ENCODE measurements around the gene GRIP2. TPM values are rescaled to one million over a fixed set of nuclear protein-coding genes. Genes with fewer than 3 reads are reported as not detected.

Gene GRIP2
- polyA plus RNA-seq, 1 experiment, result not detected

DNA sequence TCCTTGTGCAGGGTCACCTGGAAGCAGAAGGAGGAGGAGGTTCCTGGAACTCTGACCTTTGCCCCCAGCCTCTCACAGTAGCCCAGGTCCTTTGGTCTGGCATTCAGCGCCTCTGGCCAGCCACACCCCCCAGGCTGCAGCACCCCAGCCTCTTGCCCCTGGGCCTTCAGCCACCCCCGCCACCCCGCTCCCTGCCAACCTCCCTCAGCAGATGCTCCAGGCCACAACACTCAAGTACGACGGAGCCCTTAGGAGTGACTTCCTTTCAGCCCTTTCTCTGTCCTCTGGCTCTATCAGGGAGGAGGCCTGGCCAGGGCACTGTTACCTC, 45.2 kb downstream of the GRIP2 start:
- Histone ChIP-seq H3K27me3 (ENCODE audit: control insufficient read depth, insufficient read depth, low read length) (peaks cover 10% of the 10 kb centered on the region), H3K9me3 (ENCODE audit: control insufficient read depth, insufficient read depth, low read length) (no peaks in the 10 kb centered on the region), H3K27ac (ENCODE audit: low read depth, low read length) (no peak overlapping the region), H3K4me3 (ENCODE audit: low read depth, low read length) (no peak overlapping the region)
- DNase-seq (ENCODE audit: low read depth, low spot score), result no peak
- TF ChIP-seq, protein P1, sequence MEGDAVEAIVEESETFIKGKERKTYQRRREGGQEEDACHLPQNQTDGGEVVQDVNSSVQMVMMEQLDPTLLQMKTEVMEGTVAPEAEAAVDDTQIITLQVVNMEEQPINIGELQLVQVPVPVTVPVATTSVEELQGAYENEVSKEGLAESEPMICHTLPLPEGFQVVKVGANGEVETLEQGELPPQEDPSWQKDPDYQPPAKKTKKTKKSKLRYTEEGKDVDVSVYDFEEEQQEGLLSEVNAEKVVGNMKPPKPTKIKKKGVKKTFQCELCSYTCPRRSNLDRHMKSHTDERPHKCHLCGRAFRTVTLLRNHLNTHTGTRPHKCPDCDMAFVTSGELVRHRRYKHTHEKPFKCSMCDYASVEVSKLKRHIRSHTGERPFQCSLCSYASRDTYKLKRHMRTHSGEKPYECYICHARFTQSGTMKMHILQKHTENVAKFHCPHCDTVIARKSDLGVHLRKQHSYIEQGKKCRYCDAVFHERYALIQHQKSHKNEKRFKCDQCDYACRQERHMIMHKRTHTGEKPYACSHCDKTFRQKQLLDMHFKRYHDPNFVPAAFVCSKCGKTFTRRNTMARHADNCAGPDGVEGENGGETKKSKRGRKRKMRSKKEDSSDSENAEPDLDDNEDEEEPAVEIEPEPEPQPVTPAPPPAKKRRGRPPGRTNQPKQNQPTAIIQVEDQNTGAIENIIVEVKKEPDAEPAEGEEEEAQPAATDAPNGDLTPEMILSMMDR (IDR thresholded peaks at IDR 0.05; ENCODE audit: low read depth, low read length), result no peak
- CTCF ChIA-PET, result interaction anchor here (0.8 kb wide), 1 partner anchor 291 kb away, joined by 3 read pairs; no protein-coding TSS in a partner anchor
- POLR2A ChIA-PET, result no interaction called here

DNA sequence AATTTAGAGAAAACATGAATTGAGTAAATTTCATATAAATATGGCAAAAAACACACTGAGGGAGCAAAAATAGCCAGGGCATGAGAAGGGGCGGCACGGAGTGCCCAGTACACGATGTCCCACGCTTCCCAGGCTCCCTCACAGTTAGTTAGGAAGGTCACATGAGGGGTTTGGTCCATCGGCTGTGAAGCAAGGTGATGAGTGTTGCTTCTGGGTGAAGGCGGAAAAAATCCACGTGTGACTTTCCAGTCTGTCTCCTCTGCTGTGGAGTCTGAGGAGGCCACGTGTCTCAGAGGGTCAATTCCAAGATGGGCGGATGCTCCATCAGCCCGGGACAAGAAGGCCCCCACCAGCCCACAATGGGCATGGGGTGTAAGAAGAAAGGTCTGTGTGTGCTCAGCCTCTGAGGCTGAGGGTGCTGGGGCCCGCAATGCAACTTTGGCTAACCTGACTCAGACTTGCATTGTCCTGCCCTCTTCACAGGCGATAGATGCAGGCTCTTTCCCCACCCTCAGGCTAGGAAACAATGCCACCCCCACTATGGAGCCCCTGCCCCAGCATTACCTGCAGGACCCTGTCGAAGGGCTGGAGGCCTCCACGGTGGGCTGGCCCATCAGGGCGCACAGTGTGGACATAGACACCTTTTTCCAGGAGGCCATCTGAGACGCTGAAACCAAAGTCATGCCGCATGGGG, 45.7 kb downstream of the GRIP2 start:
- TF ChIP-seq, protein P1 (IDR thresholded peaks at IDR 0.05; ENCODE audit: low read depth, low read length), result no peak
- no peak for DNase-seq (ENCODE audit: low read depth, low spot score)
- ChIA-PET CTCF (no interaction called here), POLR2A (no interaction called here)
- Histone ChIP-seq H3K9me3 (ENCODE audit: control insufficient read depth, insufficient read depth, low read length) (no peaks in the 10 kb centered on the region), H3K27me3 (ENCODE audit: control insufficient read depth, insufficient read depth, low read length) (peaks cover 9% of the 10 kb centered on the region), H3K27ac (ENCODE audit: low read depth, low read length) (no peak overlapping the region), H3K4me3 (ENCODE audit: low read depth, low read length) (no peak overlapping the region)

DNA sequence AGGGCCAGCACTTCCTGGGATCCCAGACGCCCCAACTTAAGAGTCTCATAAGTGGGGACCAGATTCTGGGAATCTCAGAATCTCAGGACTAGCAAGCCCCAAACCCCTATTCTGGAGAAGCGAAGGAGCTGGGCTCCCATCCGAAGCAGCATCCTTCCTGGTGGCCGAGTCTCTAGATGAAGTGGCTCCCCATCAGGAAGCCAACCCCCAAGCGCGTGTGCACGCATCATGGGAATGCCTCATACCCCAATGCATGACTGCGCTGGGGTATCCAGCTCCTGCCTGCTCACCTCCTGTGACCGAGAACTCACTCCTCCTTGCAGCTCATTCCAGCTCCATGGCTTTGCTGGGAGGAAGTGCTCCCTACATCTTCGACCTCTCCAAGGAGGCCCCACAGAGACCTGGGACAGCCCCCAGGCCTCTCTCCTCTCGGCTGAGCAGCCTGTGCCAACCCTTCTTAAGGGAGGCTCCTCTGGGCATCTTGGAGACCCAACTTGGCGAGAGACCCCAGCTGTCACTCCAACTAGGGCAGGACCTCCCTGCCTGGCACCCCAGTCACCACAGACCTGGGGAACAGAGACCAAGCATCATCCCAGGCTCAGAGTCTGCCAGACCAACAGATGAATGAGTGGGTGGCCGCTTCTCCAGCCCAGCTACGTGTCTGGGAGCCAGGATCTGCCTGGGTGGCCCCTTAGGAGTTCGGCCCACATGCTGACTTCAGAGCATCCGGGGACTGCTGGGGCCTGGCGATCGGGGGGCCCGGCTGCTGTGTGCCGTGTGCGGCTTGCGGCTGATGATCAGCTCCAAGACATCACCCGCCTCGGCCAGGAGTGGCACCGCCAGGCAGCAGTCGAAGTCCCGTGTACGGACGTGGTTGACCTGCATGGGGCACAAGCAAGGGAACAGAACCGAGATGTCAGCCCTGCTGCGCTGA, 46.9 kb downstream of the GRIP2 start:
- H3K4me3 ChIP-seq (ENCODE audit: low read depth, low read length), result no peak overlapping the region
- DNase-seq (ENCODE audit: low read depth, low spot score), result no peak
- no peaks in the 10 kb centered on the region for H3K9me3 ChIP-seq (ENCODE audit: control insufficient read depth, insufficient read depth, low read length)
- CTCF ChIA-PET, result no interaction called here
- no peak overlapping the region for H3K27ac ChIP-seq (ENCODE audit: low read depth, low read length)
- peaks cover 5% of the 10 kb centered on the region for H3K27me3 ChIP-seq (ENCODE audit: control insufficient read depth, insufficient read depth, low read length)
- POLR2A ChIA-PET, result no interaction called here
- TF ChIP-seq, protein P1 (IDR thresholded peaks at IDR 0.05; ENCODE audit: low read depth, low read length), result no peak

DNA sequence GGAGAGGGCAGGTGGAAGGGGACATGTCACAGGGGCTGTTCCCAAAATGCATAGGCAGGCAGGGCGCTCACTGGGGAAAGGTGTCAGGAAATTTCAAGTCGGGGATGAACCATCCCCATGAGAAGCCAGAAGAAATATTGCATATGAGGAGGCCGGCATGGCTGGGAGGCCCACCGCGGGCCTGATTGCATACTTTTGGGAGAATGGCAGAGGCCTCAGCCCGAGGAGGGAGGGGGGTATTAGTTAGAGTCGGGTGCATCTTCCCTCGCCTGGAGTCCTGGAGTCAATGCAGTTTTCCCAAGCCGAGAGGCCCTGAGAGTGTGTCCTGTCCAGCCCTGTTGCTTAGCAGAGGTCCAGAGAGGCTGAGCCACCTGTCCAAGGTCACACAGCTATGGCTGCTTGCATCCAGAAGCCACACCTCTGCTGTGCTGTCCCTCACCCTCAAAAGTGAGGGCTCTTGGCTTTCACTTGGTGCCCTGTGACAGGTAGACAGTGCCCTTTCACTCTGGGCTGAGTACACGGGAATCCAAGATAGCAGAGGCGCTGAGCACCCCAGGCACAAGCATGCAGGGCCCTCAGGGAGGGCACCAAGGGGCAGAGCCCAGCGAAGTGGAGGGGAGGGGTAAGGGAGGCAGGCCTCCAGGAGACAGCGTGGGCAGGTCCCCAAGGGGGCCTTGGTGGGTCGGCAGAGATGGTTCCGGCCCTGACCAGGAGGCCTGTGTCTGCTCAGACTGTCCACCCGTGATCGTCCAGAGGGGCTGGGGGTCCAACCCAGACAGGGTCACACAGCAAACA, 48.5 kb downstream of the GRIP2 start:
- POLR2A ChIA-PET, result no interaction called here
- DNase-seq (ENCODE audit: low read depth, low spot score), result no peak
- TF ChIP-seq, protein P1 (IDR thresholded peaks at IDR 0.05; ENCODE audit: low read depth, low read length), result no peak
- H3K4me3 ChIP-seq (ENCODE audit: low read depth, low read length), result no peak overlapping the region
- CTCF ChIA-PET, result interaction anchor here (1.5 kb wide), 2 partner anchors 18 to 288 kb away, joined by 4 read pairs; no protein-coding TSS in a partner anchor
- H3K27me3 ChIP-seq (ENCODE audit: control insufficient read depth, insufficient read depth, low read length), result peaks cover under 1% of the 10 kb centered on the region
- H3K9me3 ChIP-seq (ENCODE audit: control insufficient read depth, insufficient read depth, low read length), result no peaks in the 10 kb centered on the region
- no peak overlapping the region for H3K27ac ChIP-seq (ENCODE audit: low read depth, low read length)

Measured in AG04450 (cell line).